ENCODE results near the gene SLC6A3.
"Not testable (repeated sequence)": the region's sequence is repeated elsewhere in the genome, so short reads cannot be mapped to it uniquely, and the experiment has no call there.

The SLC6A3 gene

DNA sequence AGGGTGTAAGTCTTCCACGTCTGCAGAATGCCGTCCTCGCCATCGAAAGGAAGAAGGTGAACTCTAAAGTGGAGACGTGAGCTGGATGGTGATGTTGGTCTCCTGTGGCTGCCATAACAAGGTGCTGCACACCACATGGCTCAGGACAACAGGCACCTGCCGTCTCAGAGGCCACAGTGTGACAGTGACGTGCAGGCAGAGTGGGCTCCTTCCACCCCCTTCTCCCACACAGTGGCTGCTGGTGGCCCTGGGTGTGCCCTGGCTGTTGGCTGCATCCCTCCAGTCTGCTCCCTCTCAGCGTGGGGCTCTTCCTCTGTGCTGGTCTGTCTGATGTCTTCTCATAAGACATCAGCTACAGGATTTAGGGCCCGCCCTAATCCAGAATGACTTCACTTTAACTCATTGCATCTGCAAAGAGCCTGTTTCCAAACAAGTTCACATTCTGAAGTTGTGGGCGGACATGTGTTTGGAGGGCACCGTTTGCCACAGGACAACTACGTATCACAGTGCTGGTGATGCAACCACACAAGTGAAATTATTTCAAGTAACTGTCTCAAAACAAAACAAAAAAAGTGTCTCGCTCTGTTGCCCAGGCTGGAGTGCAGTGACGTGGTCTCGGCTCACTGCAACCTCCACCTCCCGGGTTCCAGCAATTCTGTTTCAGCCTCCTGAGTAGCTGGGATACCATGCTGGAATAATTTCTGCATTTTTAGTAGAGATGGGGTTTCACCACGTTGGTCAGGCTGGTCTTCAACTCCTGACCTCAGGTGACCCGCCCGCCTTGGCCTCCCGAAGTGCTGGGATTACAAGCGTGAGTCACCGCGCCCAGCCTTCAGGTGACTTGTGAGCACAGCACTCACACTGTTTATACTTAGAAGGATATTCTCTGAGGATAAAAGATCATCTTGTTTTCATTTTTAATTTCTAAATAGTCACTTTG, 69.1 kb downstream of the SLC6A3 start:
- Histone ChIP-seq H3K27me3 (ENCODE audit: insufficient read depth, insufficient read length) (peaks cover 20% of the 10 kb centered on the region), H3K9me3 (ENCODE audit: insufficient read depth, low read length) (peaks cover 17% of the 10 kb centered on the region), H3K36me3 (ENCODE audit: insufficient read depth, insufficient read length, low read length) (no peaks in the 10 kb centered on the region), H3K4me3 (ENCODE audit: insufficient read length, low read depth) (no peak overlapping the region), H3K4me1 (ENCODE audit: insufficient read depth, insufficient read length) (peaks cover 4% of the 10 kb centered on the region), H3K9ac (ENCODE audit: insufficient read length, low read depth) (no peak overlapping the region)
- TF ChIP-seq SUZ12 (IDR thresholded peaks at IDR 0.05; ENCODE audit: extremely low read depth, insufficient read depth, insufficient read length): no peak
- TF ChIP-seq YY1 (IDR thresholded peaks at IDR 0.05; ENCODE audit: insufficient read depth, insufficient read length): no peak
- DNase-seq (ENCODE audit: low read depth, low spot score): no peak

- no peak for DNase-seq (ENCODE audit: low read depth, low spot score)
- Histone ChIP-seq H3K4me3 (ENCODE audit: insufficient read length, low read depth) (no peak overlapping the region), H3K9me3 (ENCODE audit: insufficient read depth, low read length) (peaks cover 12% of the 10 kb centered on the region), H3K36me3 (ENCODE audit: insufficient read depth, insufficient read length, low read length) (no peaks in the 10 kb centered on the region), H3K27me3 (ENCODE audit: insufficient read depth, insufficient read length) (peaks cover 6% of the 10 kb centered on the region), H3K4me1 (ENCODE audit: insufficient read depth, insufficient read length) (peaks cover 2% of the 10 kb centered on the region), H3K9ac (ENCODE audit: insufficient read length, low read depth) (no peak overlapping the region)
- TF ChIP-seq YY1 (IDR thresholded peaks at IDR 0.05; ENCODE audit: insufficient read depth, insufficient read length) (no peak), ZNF274 (IDR thresholded peaks at IDR 0.05; ENCODE audit: low read depth, low read length) (no peak), SUZ12 (IDR thresholded peaks at IDR 0.05; ENCODE audit: extremely low read depth, insufficient read depth, insufficient read length) (no peak)
These were observed 70.6 kb downstream of the SLC6A3 start for GRCh38 chr5:1374679-1375055.

GRCh38 chr5:1374030-1374678, 71.1 kb downstream of the SLC6A3 start:
- no peak overlapping the region for H3K9ac ChIP-seq (ENCODE audit: insufficient read length, low read depth)
- H3K4me1 ChIP-seq (ENCODE audit: insufficient read depth, insufficient read length): peaks cover 2% of the 10 kb centered on the region
- H3K4me3 ChIP-seq (ENCODE audit: insufficient read length, low read depth): no peak overlapping the region
- peaks cover 3% of the 10 kb centered on the region for H3K27me3 ChIP-seq (ENCODE audit: insufficient read depth, insufficient read length)
- no peak for DNase-seq (ENCODE audit: low read depth, low spot score)
- peaks cover 6% of the 10 kb centered on the region; the same call in 1 of the 2 replicates for H3K9me3 ChIP-seq (ENCODE audit: insufficient read depth, low read length)
- no peaks in the 10 kb centered on the region for H3K36me3 ChIP-seq (ENCODE audit: insufficient read depth, insufficient read length, low read length)
- no peak for TF ChIP-seq SUZ12 (IDR thresholded peaks at IDR 0.05; ENCODE audit: extremely low read depth, insufficient read depth, insufficient read length)
- TF ChIP-seq YY1 (IDR thresholded peaks at IDR 0.05; ENCODE audit: insufficient read depth, insufficient read length): no peak
- no peak for TF ChIP-seq ZNF274 (IDR thresholded peaks at IDR 0.05; ENCODE audit: low read depth, low read length)

DNA sequence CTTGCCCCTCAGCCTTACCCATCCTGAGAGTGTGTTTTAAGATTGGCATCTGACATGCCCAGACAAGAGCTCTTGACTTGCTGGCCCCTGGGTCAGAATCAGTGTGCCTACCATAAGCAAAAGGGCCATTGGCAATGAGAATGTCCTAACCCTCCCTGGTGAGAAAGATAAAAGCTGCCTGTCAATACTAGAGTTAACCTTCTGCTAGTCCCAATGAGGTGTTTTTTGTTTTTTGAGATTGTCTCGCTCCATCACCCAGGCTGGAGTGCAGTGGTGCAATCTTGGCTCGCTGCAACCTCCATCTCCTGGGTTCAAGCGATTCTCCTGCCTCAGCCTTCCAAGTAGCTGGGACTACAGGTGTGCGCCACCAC, 73.3 kb downstream of the SLC6A3 start:
- H3K27me3 ChIP-seq (ENCODE audit: insufficient read depth, insufficient read length): not testable (repeated sequence)

DNA sequence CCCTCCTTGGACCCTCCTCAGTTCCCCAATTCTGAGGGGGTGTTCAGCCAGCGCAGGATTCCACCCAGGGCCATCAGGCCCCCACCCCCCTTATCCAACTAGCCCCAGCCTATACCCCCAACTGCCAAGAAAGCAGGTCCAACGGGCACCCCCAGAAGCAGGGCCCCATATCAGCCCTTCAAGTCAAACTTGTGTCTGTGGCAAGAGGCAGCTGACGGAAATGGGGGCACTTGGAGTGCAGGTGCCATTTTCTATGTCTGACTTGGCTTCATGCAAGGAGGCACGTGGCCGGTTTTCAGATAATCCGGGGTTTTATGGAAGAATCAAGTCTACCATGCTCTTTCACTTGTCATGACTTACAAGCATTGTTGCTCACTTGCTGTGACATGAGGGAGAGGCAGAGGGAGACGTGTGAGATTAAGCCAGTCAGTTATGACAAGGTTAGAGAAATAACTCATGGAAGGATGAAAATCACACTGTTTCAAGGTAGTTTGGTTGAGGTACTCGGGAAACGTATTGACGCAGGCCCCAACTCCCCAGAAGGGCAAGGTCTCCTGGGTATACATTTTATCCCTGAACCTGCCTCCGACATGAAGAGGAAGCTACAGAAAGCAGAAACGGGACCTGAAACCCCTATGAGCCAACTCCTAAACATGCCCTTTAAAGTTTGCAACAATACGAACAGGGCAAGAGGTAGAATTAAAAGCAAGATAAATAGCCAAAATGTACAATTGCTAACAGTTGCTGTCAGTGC, 73.8 kb downstream of the SLC6A3 start:
- no peak overlapping the region for H3K9ac ChIP-seq (ENCODE audit: insufficient read length, low read depth)
- H3K4me3 ChIP-seq (ENCODE audit: insufficient read length, low read depth): no peak overlapping the region
- no peaks in the 10 kb centered on the region for H3K9me3 ChIP-seq (ENCODE audit: insufficient read depth, low read length)
- DNase-seq (ENCODE audit: low read depth, low spot score): no peak
- peaks cover 2% of the 10 kb centered on the region for H3K4me1 ChIP-seq (ENCODE audit: insufficient read depth, insufficient read length)
- TF ChIP-seq YY1 (IDR thresholded peaks at IDR 0.05; ENCODE audit: insufficient read depth, insufficient read length): no peak
- TF ChIP-seq SUZ12 (IDR thresholded peaks at IDR 0.05; ENCODE audit: extremely low read depth, insufficient read depth, insufficient read length): no peak
- TF ChIP-seq ZNF274 (IDR thresholded peaks at IDR 0.05; ENCODE audit: low read depth, low read length): no peak
- no peaks in the 10 kb centered on the region for H3K27me3 ChIP-seq (ENCODE audit: insufficient read depth, insufficient read length)
- H3K36me3 ChIP-seq (ENCODE audit: insufficient read depth, insufficient read length, low read length): no peaks in the 10 kb centered on the region

More for the DNA sequence above, 73.3 kb downstream of the SLC6A3 start:
- not testable (repeated sequence) for H3K4me3 ChIP-seq (ENCODE audit: insufficient read length, low read depth); H3K9ac ChIP-seq (ENCODE audit: insufficient read length, low read depth); H3K9me3 ChIP-seq (ENCODE audit: insufficient read depth, low read length); H3K36me3 ChIP-seq (ENCODE audit: insufficient read depth, insufficient read length, low read length); DNase-seq (ENCODE audit: low read depth, low spot score); H3K4me1 ChIP-seq (ENCODE audit: insufficient read depth, insufficient read length)

GRCh38 chr5:1370006-1370405, 75.2 kb downstream of the SLC6A3 start:
- Histone ChIP-seq H3K27me3 (ENCODE audit: insufficient read depth, insufficient read length) (no peaks in the 10 kb centered on the region), H3K9ac (ENCODE audit: insufficient read length, low read depth) (no peak overlapping the region), H3K36me3 (ENCODE audit: insufficient read depth, insufficient read length, low read length) (no peaks in the 10 kb centered on the region), H3K4me3 (ENCODE audit: insufficient read length, low read depth) (no peak overlapping the region), H3K4me1 (ENCODE audit: insufficient read depth, insufficient read length) (no peaks in the 10 kb centered on the region), H3K9me3 (ENCODE audit: insufficient read depth, low read length) (no peaks in the 10 kb centered on the region)
- TF ChIP-seq YY1 (IDR thresholded peaks at IDR 0.05; ENCODE audit: insufficient read depth, insufficient read length) (no peak), SUZ12 (IDR thresholded peaks at IDR 0.05; ENCODE audit: extremely low read depth, insufficient read depth, insufficient read length) (no peak), ZNF274 (IDR thresholded peaks at IDR 0.05; ENCODE audit: low read depth, low read length) (no peak)
- DNase-seq (ENCODE audit: low read depth, low spot score): no peak

GRCh38 chr5:1368756-1369155, 76.5 kb downstream of the SLC6A3 start:
- TF ChIP-seq SUZ12 (IDR thresholded peaks at IDR 0.05; ENCODE audit: extremely low read depth, insufficient read depth, insufficient read length): no peak
- TF ChIP-seq YY1 (IDR thresholded peaks at IDR 0.05; ENCODE audit: insufficient read depth, insufficient read length): no peak
- no peak for TF ChIP-seq ZNF274 (IDR thresholded peaks at IDR 0.05; ENCODE audit: low read depth, low read length)
- Histone ChIP-seq H3K4me3 (ENCODE audit: insufficient read length, low read depth) (no peak overlapping the region), H3K4me1 (ENCODE audit: insufficient read depth, insufficient read length) (no peaks in the 10 kb centered on the region), H3K9ac (ENCODE audit: insufficient read length, low read depth) (no peak overlapping the region), H3K27me3 (ENCODE audit: insufficient read depth, insufficient read length) (no peaks in the 10 kb centered on the region), H3K9me3 (ENCODE audit: insufficient read depth, low read length) (no peaks in the 10 kb centered on the region), H3K36me3 (ENCODE audit: insufficient read depth, insufficient read length, low read length) (no peaks in the 10 kb centered on the region)
- DNase-seq (ENCODE audit: low read depth, low spot score): no peak
